ENCODE results near the gene NACA. TPM values are rescaled to one million over a fixed set of nuclear protein-coding genes. Genes with fewer than 3 reads are reported as not detected.

Gene NACA
- total and polyA plus RNA-seq, 2 of the 13 experiments (the other 11 are each of a cell fraction or from before 2014, with no cell fraction given), result 799 to 1,700 TPM

GRCh38 chr12:56687223-56688128, 37.6 kb downstream of the NACA start (continued):
- TF ChIP-seq AFF4 (CRISPR knock-in tag; IDR thresholded peaks at IDR 0.05) (0 out of 2 replicates have a peak, but pooled peaks have one; percentile 25), CBFB (CRISPR knock-in tag; IDR thresholded peaks at IDR 0.05) (peak; percentile 13; the same call in 1 of the 2 replicates), TRIM22 (IDR thresholded peaks at IDR 0.05) (no peak), RBAK (CRISPR knock-in tag; IDR thresholded peaks at IDR 0.05) (no peak), ZNF292 (CRISPR knock-in tag; IDR thresholded peaks at IDR 0.05; ENCODE audit: borderline replicate concordance, low read depth) (no peak), ZNF891 (CRISPR knock-in tag; IDR thresholded peaks at IDR 0.05) (no peak; the same call in 1 of the 2 replicates), BATF2 (CRISPR knock-in tag; IDR thresholded peaks at IDR 0.05) (peak; percentile 34; the same call in 1 of the 2 replicates), ZNF335 (CRISPR knock-in tag; IDR thresholded peaks at IDR 0.05) (no peak), PLRG1 (conservative IDR thresholded peaks at IDR 0.05) (no peak), ZZZ3 (CRISPR knock-in tag; IDR thresholded peaks at IDR 0.05; ENCODE audit: borderline replicate concordance) (no peak; the same call in 1 of the 2 replicates), LCORL (IDR thresholded peaks at IDR 0.05) (no peak), LCORL (CRISPR knock-in tag; IDR thresholded peaks at IDR 0.05) (no peak), ZNF781 (CRISPR knock-in tag; IDR thresholded peaks at IDR 0.05; ENCODE audit: borderline replicate concordance, not compliant biosample characterization) (peak; percentile 86), HBP1 (CRISPR knock-in tag; IDR thresholded peaks at IDR 0.05; ENCODE audit: low read depth) (peak; percentile 39; the same call in 1 of the 2 replicates), ZNF746 (CRISPR knock-in tag; IDR thresholded peaks at IDR 0.05) (no peak), HMGA1 (CRISPR knock-in tag; conservative IDR thresholded peaks at IDR 0.05) (no peak), PRDM10 (CRISPR knock-in tag; IDR thresholded peaks at IDR 0.05; ENCODE audit: low read depth) (0 out of 2 replicates have a peak, but pooled peaks have one; percentile 11), MXI1 (IDR thresholded peaks at IDR 0.05; ENCODE audit: borderline replicate concordance, low read depth, low read length) (peak; percentile 39; the same call in 1 of the 3 replicates)
